BLaER1 (cell line): Measurements from ENCODE around the gene SLC22A12.
A peak's percentile ranks its signal among the peaks of the same experiment; 100 is the strongest.

Source experiments
- H3K27ac ChIP-seq: shearing (Covaris generic); formaldehyde crosslinking; 2 replicates; pipeline ENCODE4 v1.8.1; 2022
- H3K27me3 ChIP-seq: shearing (Covaris generic); formaldehyde crosslinking; 2 replicates; pipeline ENCODE4 v1.8.1; 2022
- H3K36me3 ChIP-seq: shearing (Covaris generic); formaldehyde crosslinking; 2 replicates; pipeline ENCODE4 v1.8.1; 2022
- H3K4me1 ChIP-seq: shearing (Covaris generic); formaldehyde crosslinking; 2 replicates; pipeline ENCODE4 v1.8.1; 2022
- H3K4me2 ChIP-seq: shearing (Covaris generic); formaldehyde crosslinking; 2 replicates; pipeline ENCODE4 v1.8.1; 2022
- H3K4me3 ChIP-seq: shearing (Covaris generic); formaldehyde crosslinking; 2 replicates; pipeline ENCODE4 v1.8.1; 2022
- H3K9ac ChIP-seq: shearing (Covaris generic); formaldehyde crosslinking; 2 replicates; pipeline ENCODE4 v1.8.1; 2022
- H3K9me3 ChIP-seq: shearing (Covaris generic); formaldehyde crosslinking; 2 replicates; pipeline ENCODE4 v1.8.1; 2022
- H4K20me1 ChIP-seq: shearing (Covaris generic); formaldehyde crosslinking; 2 replicates; pipeline ENCODE4 v1.8.1; 2022
- Cebpa-rat ChIP-seq: shearing (Covaris generic); IDR thresholded peaks from 2 replicates; pipeline ENCODE4 v1.8.1; 2022

Gene SLC22A12

DNA sequence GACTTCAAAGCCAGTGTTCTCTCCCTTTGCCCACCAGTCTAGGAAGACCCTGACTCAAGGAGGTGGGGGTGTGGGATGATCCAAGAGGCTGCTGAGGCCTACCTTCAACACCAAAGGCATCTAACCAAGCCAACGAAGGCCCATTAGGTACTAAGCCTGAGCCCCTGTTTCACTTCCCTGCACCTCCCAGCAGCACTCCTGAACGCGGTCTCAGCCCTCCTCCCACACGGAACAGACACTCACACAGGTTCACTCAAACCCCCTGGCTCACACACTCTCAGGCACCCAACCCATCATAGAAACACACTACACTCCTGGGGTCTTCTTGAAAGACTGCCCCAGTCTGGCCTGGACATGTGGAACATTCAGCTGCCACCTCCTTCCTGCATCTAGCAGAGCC lies 40.7 kb downstream of the SLC22A12 start:
- no peaks in the 10 kb centered on the region for H3K27me3 ChIP-seq
- no peaks in the 10 kb centered on the region for H3K9me3 ChIP-seq
- H4K20me1 ChIP-seq = no peaks in the 10 kb centered on the region
- H3K36me3 ChIP-seq = no peaks in the 10 kb centered on the region
- H3K4me2 ChIP-seq = peak overlapping the region; percentile 98
- no peak overlapping the region for H3K27ac ChIP-seq
- no peak overlapping the region for H3K9ac ChIP-seq
- peaks cover 78% of the 10 kb centered on the region for H3K4me1 ChIP-seq
- H3K4me3 ChIP-seq = no peak overlapping the region
- no peak for TF ChIP-seq Cebpa-rat

DNA sequence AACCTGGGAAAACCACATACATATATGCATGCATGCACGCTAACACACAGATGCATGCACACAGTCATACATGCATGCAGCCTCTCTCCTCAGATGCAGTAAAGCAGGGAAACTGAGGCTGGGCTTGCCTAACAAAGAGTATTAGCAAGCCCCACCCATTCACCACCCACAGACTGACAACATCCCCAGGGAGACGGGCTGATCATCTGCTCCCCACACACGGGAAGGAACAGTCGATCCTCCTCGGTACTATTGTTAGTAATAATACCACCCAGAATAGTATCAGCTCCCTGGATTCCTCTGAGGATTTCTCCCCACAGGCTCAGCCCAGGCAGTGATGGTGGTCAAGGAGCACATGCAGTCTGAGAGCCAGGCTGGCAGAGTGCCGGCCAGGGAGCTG lies 41.2 kb downstream of the SLC22A12 start:
- H3K4me2 ChIP-seq = peak overlapping the region; percentile 98
- no peaks in the 10 kb centered on the region for H3K9me3 ChIP-seq
- H3K4me1 ChIP-seq = peaks cover 78% of the 10 kb centered on the region
- H3K27me3 ChIP-seq = no peaks in the 10 kb centered on the region
- H3K27ac ChIP-seq = no peak overlapping the region
- H3K36me3 ChIP-seq = no peaks in the 10 kb centered on the region
- H4K20me1 ChIP-seq = no peaks in the 10 kb centered on the region
- no peak for TF ChIP-seq Cebpa-rat
- H3K4me3 ChIP-seq = 0 out of 2 replicates have a peak overlapping the region, but pooled peaks have one; percentile 8
- peak overlapping the region; percentile 21; the same call in 1 of the 2 replicates for H3K9ac ChIP-seq

DNA sequence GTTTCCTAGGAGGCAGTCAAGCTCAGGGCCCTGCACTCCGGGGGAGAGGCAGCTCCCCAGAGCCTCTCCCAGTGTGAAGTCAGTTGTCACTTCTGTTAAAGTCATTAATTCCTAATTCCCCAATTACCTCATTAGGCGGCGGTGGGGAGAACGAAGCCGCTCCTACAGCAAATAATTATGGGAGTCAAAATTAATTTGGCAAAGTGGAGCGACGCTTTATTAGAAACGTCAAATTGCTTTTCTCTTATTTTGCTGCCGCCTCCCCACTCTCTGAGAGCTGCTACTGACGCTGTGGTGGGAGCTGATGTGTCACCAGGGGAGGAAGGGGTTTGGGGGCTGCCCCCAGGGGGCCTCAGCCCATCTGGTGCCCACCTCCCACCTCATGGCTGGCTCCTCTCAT lies 41.6 kb downstream of the SLC22A12 start:
- no peaks in the 10 kb centered on the region for H3K9me3 ChIP-seq

DNA sequence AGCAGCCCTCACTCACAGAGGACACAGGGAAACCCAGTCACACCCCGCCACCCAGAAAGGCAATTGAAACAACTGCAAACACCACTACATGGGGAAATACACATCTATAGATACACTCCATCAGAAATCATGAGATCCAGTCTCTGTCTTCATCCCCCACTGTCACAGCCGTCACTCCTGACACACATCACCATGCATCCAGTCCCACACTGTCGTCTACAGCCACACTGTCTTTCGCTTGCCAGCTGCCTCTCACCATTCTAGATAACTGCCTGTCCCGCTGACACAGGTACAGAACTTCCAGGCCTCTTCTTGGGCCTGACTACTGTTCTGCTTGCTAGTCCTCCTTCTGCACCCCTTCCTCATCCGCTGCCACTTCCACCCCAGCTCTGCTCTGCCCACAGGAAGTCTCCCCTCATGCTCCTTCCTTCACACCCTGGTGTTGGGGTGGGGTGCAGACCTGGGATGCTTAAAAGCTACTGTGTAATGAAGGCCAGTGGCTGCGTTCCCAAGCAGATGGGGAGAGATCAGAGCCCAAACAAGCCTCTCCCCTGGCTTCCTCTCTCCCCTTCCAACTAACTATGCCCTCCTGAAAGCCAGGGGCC lies 42.6 kb downstream of the SLC22A12 start:
- no peak for TF ChIP-seq Cebpa-rat
- H3K4me3 ChIP-seq = no peak overlapping the region

More for the DNA sequence above, 41.6 kb downstream of the SLC22A12 start:
- H3K4me1 ChIP-seq = peaks cover 78% of the 10 kb centered on the region
- peak overlapping the region; percentile 39 for H3K27ac ChIP-seq
- no peaks in the 10 kb centered on the region for H4K20me1 ChIP-seq
- H3K27me3 ChIP-seq = no peaks in the 10 kb centered on the region
- no peak for TF ChIP-seq Cebpa-rat
- peak overlapping the region; percentile 21; the same call in 1 of the 2 replicates for H3K9ac ChIP-seq
- 0 out of 2 replicates have a peak overlapping the region, but pooled peaks have one; percentile 8 for H3K4me3 ChIP-seq
- H3K36me3 ChIP-seq = no peaks in the 10 kb centered on the region
- H3K4me2 ChIP-seq = peak overlapping the region; percentile 98

DNA sequence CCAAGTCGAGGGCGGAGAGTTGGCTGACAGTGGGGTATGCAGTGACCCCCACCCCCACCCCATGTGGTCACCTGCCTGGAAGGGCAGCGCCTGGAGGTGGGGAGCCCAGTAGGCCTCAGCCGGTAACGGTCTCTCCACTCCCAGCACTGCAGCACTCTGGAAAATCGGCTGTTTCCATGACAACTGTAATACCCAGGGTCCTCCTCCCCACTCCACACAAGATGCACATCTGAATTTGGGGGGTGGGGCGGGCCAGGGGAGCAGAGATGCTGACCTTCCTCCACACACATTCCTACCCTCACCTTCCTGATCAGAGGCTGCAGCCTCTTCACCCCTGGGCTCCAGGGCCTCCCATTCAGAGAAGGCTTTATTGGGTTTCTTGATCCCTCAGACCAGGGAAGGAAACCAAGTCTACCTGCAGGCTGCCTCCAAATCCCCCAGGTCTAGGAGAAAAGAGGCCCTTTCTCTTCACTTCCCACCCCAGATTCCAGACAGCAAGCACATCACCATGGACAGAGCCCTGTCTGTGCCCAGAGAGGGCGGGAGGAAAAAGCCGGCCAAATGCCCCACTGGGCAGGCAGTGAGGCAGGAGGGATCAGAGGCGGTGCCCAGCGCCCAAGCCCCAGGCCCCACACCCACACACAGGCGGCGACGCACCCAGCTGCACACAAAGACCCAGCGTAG lies 46.5 kb downstream of the SLC22A12 start:
- H3K27ac ChIP-seq = peak overlapping the region; percentile 36
- H3K4me2 ChIP-seq = peak overlapping the region; percentile 98
- no peak for TF ChIP-seq Cebpa-rat
- H3K9ac ChIP-seq = peak overlapping the region; percentile 40; the same call in 1 of the 2 replicates
- peaks cover 86% of the 10 kb centered on the region for H3K4me1 ChIP-seq
- H3K9me3 ChIP-seq = no peaks in the 10 kb centered on the region
- H4K20me1 ChIP-seq = peaks cover 16% of the 10 kb centered on the region
- H3K27me3 ChIP-seq = peaks cover 35% of the 10 kb centered on the region
- no peaks in the 10 kb centered on the region for H3K36me3 ChIP-seq
- H3K4me3 ChIP-seq = peak overlapping the region; percentile 58

More for the DNA sequence above, 42.6 kb downstream of the SLC22A12 start:
- Histone ChIP-seq H3K4me1 (peaks cover 85% of the 10 kb centered on the region), H3K9ac (peak overlapping the region; percentile 21), H3K4me2 (peak overlapping the region; percentile 98), H3K9me3 (no peaks in the 10 kb centered on the region), H3K27me3 (no peaks in the 10 kb centered on the region), H3K27ac (peak overlapping the region; percentile 28; the same call in 1 of the 2 replicates), H3K36me3 (no peaks in the 10 kb centered on the region), H4K20me1 (peaks cover 6% of the 10 kb centered on the region)

DNA sequence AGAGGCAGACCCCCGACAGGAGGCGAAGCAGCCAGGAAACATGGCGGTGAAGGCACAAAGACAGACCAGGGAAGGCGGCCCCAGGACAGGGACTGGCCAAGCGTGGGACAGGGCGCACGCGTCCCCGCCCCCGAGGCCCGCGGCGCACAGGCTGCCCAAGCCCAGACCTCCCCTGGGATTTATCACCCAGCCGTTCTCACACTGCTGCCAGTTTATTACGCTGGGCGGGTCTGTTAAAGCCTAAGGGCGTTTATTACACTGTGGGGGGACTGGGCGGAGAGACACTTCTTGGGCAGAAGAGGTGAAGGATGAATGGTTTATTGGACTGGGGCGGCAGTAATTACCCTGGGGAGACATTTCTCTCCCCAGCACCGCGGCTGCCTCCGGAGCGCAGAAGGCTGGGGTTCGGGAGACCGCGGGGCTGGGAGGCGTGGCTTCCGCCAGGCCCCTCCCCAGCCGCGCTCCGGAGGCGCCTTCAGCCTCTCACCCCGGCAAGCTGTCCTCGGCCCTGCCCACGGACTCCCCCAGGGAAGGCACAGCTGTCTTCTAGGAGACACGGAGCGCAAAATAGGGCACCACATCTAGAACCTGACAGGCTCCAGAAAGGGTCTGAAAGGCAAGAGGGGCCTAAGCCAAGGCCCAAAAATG lies 47.1 kb downstream of the SLC22A12 start:
- H3K27me3 ChIP-seq = peaks cover 42% of the 10 kb centered on the region
- peaks cover 85% of the 10 kb centered on the region for H3K4me1 ChIP-seq
- no peak for TF ChIP-seq Cebpa-rat
- H3K9ac ChIP-seq = peak overlapping the region; percentile 40; the same call in 1 of the 2 replicates
- peak overlapping the region; percentile 36 for H3K27ac ChIP-seq
- no peaks in the 10 kb centered on the region for H3K36me3 ChIP-seq
- H3K9me3 ChIP-seq = no peaks in the 10 kb centered on the region
- H4K20me1 ChIP-seq = peaks cover 16% of the 10 kb centered on the region
- H3K4me3 ChIP-seq = peak overlapping the region; percentile 58
- H3K4me2 ChIP-seq = peak overlapping the region; percentile 98

DNA sequence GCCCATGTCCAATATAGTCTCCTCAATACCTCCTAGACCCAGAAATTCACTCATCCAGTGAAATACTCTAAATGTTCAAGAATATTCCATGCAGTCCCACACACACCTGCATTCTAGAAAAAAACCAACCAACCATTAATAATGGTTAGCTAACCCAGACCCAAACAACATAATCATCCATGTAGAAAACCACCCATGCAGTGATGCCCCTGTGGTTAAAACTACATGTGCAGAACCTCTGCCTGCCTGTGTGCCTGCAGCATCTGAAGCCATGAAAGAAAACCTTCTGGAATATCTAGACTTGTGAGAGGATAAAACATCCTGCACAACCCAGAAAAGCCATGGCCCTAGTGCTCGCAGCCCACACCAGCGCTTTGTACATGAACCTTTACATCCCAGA lies 47.8 kb downstream of the SLC22A12 start:
- no peak overlapping the region for H3K9ac ChIP-seq
- peaks cover 16% of the 10 kb centered on the region for H4K20me1 ChIP-seq
- H3K36me3 ChIP-seq = no peaks in the 10 kb centered on the region
- H3K27ac ChIP-seq = no peak overlapping the region
- H3K4me3 ChIP-seq = peak overlapping the region; percentile 58; the same call in 1 of the 2 replicates
- peak overlapping the region; percentile 98 for H3K4me2 ChIP-seq
- no peaks in the 10 kb centered on the region for H3K9me3 ChIP-seq
- no peak for TF ChIP-seq Cebpa-rat
- peaks cover 79% of the 10 kb centered on the region for H3K4me1 ChIP-seq
- peaks cover 49% of the 10 kb centered on the region for H3K27me3 ChIP-seq

DNA sequence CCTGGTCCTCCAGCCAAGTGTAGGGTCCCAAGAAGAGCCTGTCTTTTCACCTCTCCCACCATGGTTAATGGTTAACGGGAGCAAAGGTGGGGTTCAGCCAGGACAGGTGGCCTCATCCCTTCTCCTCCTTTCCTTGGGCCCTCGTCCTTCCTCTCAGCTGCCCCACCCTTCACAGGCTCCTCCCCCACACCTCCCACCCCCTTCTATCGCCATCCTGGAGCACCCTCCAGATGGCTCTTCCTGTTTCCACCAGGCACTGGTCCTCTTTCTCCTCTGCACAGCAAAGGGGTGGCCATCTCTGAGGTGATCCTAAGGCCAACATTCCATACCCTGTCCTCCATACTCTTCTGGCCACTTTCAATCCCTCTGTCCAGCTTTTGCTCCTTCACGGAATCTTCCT lies 48.9 kb downstream of the SLC22A12 start:
- Histone ChIP-seq H3K9ac (no peak overlapping the region), H4K20me1 (peaks cover 16% of the 10 kb centered on the region), H3K4me2 (peak overlapping the region; percentile 98), H3K27ac (no peak overlapping the region), H3K4me1 (peaks cover 79% of the 10 kb centered on the region), H3K36me3 (no peaks in the 10 kb centered on the region), H3K9me3 (no peaks in the 10 kb centered on the region), H3K4me3 (no peak overlapping the region), H3K27me3 (peaks cover 59% of the 10 kb centered on the region)
- TF ChIP-seq Cebpa-rat = no peak

DNA sequence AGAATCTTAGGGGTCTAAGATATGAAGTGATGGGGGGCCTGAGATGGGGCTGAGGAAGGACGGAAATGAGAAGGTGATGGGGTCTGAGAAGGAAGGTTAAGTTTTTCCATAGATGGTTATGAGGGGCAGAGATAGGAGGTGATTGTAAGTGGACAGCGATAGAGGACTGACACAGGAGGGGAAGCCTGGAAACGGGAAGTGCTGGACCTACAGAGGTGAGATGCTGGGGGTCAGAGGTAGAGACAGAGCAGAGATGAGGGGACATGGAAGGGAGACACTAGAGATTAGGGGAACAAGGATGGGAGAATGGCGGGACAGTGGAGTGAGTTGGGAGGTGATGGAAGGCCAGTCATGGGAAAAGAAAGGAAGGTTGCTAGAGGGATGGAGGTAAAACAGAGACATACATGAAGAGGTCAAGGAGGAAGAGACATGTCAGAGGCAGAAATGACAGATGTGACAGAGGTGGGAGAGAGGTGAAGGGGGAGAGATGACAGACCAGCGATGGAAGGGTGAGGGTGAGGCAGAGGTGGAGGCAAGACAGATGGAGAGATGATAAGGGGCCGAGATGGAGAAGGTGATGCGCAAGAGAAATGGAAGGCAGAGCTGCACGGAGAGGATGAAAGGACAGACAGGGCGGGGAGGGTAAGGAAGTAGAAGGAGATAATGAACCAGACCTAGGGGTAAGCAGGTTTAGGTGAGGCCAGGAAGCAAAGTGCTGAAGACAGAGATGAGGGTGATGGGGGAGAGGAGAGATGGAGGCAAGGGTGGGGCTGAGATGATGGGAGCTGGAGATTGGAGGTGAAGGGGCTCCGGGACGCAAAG lies 50.8 kb downstream of the SLC22A12 start:
- Histone ChIP-seq H3K4me2 (peak overlapping the region; percentile 79), H3K4me3 (peak overlapping the region; percentile 59), H3K9me3 (no peaks in the 10 kb centered on the region)

More for the DNA sequence above, 50.8 kb downstream of the SLC22A12 start:
- Histone ChIP-seq H3K27ac (no peak overlapping the region), H3K4me1 (peaks cover 79% of the 10 kb centered on the region), H3K36me3 (no peaks in the 10 kb centered on the region), H4K20me1 (peaks cover 16% of the 10 kb centered on the region), H3K9ac (no peak overlapping the region), H3K27me3 (peaks cover 73% of the 10 kb centered on the region)
- no peak for TF ChIP-seq Cebpa-rat
